ENCODE measurements around the gene PELI2.

The PELI2 gene

GRCh38 chr14:56120091-56120691 is 2.0 kb downstream of the PELI2 start:
- DNase-seq, result no peak

- no peak for DNase-seq
These were observed 3.6 kb downstream of the PELI2 start for GRCh38 chr14:56121816-56122215.

GRCh38 chr14:56122301-56122700 is 4.1 kb downstream of the PELI2 start:
- DNase-seq, result no peak

GRCh38 chr14:56124327-56124726 is 6.1 kb downstream of the PELI2 start:
- no peak for DNase-seq

GRCh38 chr14:56125772-56126636 is 7.8 kb downstream of the PELI2 start:
- no peak for DNase-seq

- no peak for DNase-seq
These were observed 8.4 kb downstream of the PELI2 start for GRCh38 chr14:56126637-56126913.

- no peak for DNase-seq
These were observed 8.9 kb downstream of the PELI2 start for GRCh38 chr14:56127156-56127555.

GRCh38 chr14:56129092-56129491 is 10.9 kb downstream of the PELI2 start:
- DNase-seq, result no peak

GRCh38 chr14:56129933-56130332 is 11.7 kb downstream of the PELI2 start:
- no peak for DNase-seq

- DNase-seq, result no peak
These were observed 13.0 kb downstream of the PELI2 start for GRCh38 chr14:56131004-56131864.

GRCh38 chr14:56131865-56132833 is 13.9 kb downstream of the PELI2 start:
- DNase-seq, result no peak

- no peak for DNase-seq
These were observed 15.3 kb downstream of the PELI2 start for GRCh38 chr14:56133547-56133946.

GRCh38 chr14:56135001-56135400 is 16.8 kb downstream of the PELI2 start:
- no peak for DNase-seq

- DNase-seq, result no peak
These were observed 17.5 kb downstream of the PELI2 start for GRCh38 chr14:56135668-56136067.

- no peak for DNase-seq
These were observed 18.6 kb downstream of the PELI2 start for GRCh38 chr14:56136571-56137452.

GRCh38 chr14:56137453-56137807 is 19.2 kb downstream of the PELI2 start:
- no peak for DNase-seq

GRCh38 chr14:56137849-56138248 is 19.6 kb downstream of the PELI2 start:
- DNase-seq, result no peak

GRCh38 chr14:56138928-56139327 is 20.7 kb downstream of the PELI2 start:
- DNase-seq, result no peak

GRCh38 chr14:56142314-56142713 is 24.1 kb downstream of the PELI2 start:
- DNase-seq, result no peak

- no peak for DNase-seq
These were observed 24.8 kb downstream of the PELI2 start for GRCh38 chr14:56143025-56143424.

- DNase-seq, result no peak
These were observed 26.0 kb downstream of the PELI2 start for GRCh38 chr14:56144176-56144575.

All from RPMI8226 (cell line).